Measurements from ENCODE around the gene SEMA6D.

SEMA6D gene

GRCh38 chr15:47794252-47794914 is 77.1 kb downstream of the SEMA6D start:
- H3K4me3 ChIP-seq (ENCODE audit: low read length): no peak overlapping the region
- H3K27ac ChIP-seq (ENCODE audit: low read length): no peak overlapping the region
- no peaks in the 10 kb centered on the region for H3K36me3 ChIP-seq (ENCODE audit: control insufficient read depth, low read depth, low read length)
- H3K9ac ChIP-seq (ENCODE audit: low read length): no peak overlapping the region
- peaks cover 2% of the 10 kb centered on the region for H3K4me1 ChIP-seq (ENCODE audit: control insufficient read depth, low read depth, low read length)
- H3K27me3 ChIP-seq (ENCODE audit: control insufficient read depth, insufficient read depth, low read length): no peaks in the 10 kb centered on the region
- H3K9me3 ChIP-seq (ENCODE audit: control insufficient read depth, low read depth, low read length): no peaks in the 10 kb centered on the region

GRCh38 chr15:47795864-47796263 is 78.6 kb downstream of the SEMA6D start:
- Histone ChIP-seq H3K9me3 (ENCODE audit: control insufficient read depth, low read depth, low read length) (no peaks in the 10 kb centered on the region), H3K9ac (ENCODE audit: low read length) (no peak overlapping the region), H3K36me3 (ENCODE audit: control insufficient read depth, low read depth, low read length) (no peaks in the 10 kb centered on the region), H3K27ac (ENCODE audit: low read length) (no peak overlapping the region), H3K27me3 (ENCODE audit: control insufficient read depth, insufficient read depth, low read length) (no peaks in the 10 kb centered on the region), H3K4me3 (ENCODE audit: low read length) (no peak overlapping the region), H3K4me1 (ENCODE audit: control insufficient read depth, low read depth, low read length) (no peaks in the 10 kb centered on the region)

GRCh38 chr15:47796339-47796738 is 79.0 kb downstream of the SEMA6D start:
- Histone ChIP-seq H3K36me3 (ENCODE audit: control insufficient read depth, low read depth, low read length) (no peaks in the 10 kb centered on the region), H3K27ac (ENCODE audit: low read length) (no peak overlapping the region), H3K4me3 (ENCODE audit: low read length) (no peak overlapping the region), H3K9me3 (ENCODE audit: control insufficient read depth, low read depth, low read length) (no peaks in the 10 kb centered on the region), H3K27me3 (ENCODE audit: control insufficient read depth, insufficient read depth, low read length) (no peaks in the 10 kb centered on the region), H3K9ac (ENCODE audit: low read length) (no peak overlapping the region), H3K4me1 (ENCODE audit: control insufficient read depth, low read depth, low read length) (no peaks in the 10 kb centered on the region)

- no peaks in the 10 kb centered on the region for H3K36me3 ChIP-seq (ENCODE audit: control insufficient read depth, low read depth, low read length)
- no peaks in the 10 kb centered on the region for H3K27me3 ChIP-seq (ENCODE audit: control insufficient read depth, insufficient read depth, low read length)
- no peaks in the 10 kb centered on the region for H3K9me3 ChIP-seq (ENCODE audit: control insufficient read depth, low read depth, low read length)
- no peak overlapping the region for H3K27ac ChIP-seq (ENCODE audit: low read length)
- no peak overlapping the region for H3K4me3 ChIP-seq (ENCODE audit: low read length)
- no peak overlapping the region for H3K9ac ChIP-seq (ENCODE audit: low read length)
- H3K4me1 ChIP-seq (ENCODE audit: control insufficient read depth, low read depth, low read length): no peaks in the 10 kb centered on the region
Observed at GRCh38 chr15:47796830-47797229, 79.5 kb downstream of the SEMA6D start.

- no peaks in the 10 kb centered on the region for H3K36me3 ChIP-seq (ENCODE audit: control insufficient read depth, low read depth, low read length)
- H3K4me1 ChIP-seq (ENCODE audit: control insufficient read depth, low read depth, low read length): no peaks in the 10 kb centered on the region
- no peaks in the 10 kb centered on the region for H3K27me3 ChIP-seq (ENCODE audit: control insufficient read depth, insufficient read depth, low read length)
- no peak overlapping the region for H3K9ac ChIP-seq (ENCODE audit: low read length)
- no peaks in the 10 kb centered on the region for H3K9me3 ChIP-seq (ENCODE audit: control insufficient read depth, low read depth, low read length)
- no peak overlapping the region for H3K4me3 ChIP-seq (ENCODE audit: low read length)
- no peak overlapping the region for H3K27ac ChIP-seq (ENCODE audit: low read length)
Observed at GRCh38 chr15:47801522-47801921, 84.2 kb downstream of the SEMA6D start.

GRCh38 chr15:47802216-47802615 is 84.9 kb downstream of the SEMA6D start:
- H3K27me3 ChIP-seq (ENCODE audit: control insufficient read depth, insufficient read depth, low read length): no peaks in the 10 kb centered on the region
- no peaks in the 10 kb centered on the region for H3K4me1 ChIP-seq (ENCODE audit: control insufficient read depth, low read depth, low read length)
- no peak overlapping the region for H3K9ac ChIP-seq (ENCODE audit: low read length)
- H3K36me3 ChIP-seq (ENCODE audit: control insufficient read depth, low read depth, low read length): no peaks in the 10 kb centered on the region
- no peak overlapping the region for H3K4me3 ChIP-seq (ENCODE audit: low read length)
- no peaks in the 10 kb centered on the region for H3K9me3 ChIP-seq (ENCODE audit: control insufficient read depth, low read depth, low read length)
- H3K27ac ChIP-seq (ENCODE audit: low read length): no peak overlapping the region

- no peaks in the 10 kb centered on the region for H3K9me3 ChIP-seq (ENCODE audit: control insufficient read depth, low read depth, low read length)
- no peaks in the 10 kb centered on the region for H3K36me3 ChIP-seq (ENCODE audit: control insufficient read depth, low read depth, low read length)
- no peak overlapping the region for H3K4me3 ChIP-seq (ENCODE audit: low read length)
- H3K4me1 ChIP-seq (ENCODE audit: control insufficient read depth, low read depth, low read length): no peaks in the 10 kb centered on the region
- H3K9ac ChIP-seq (ENCODE audit: low read length): no peak overlapping the region
- H3K27ac ChIP-seq (ENCODE audit: low read length): no peak overlapping the region
- H3K27me3 ChIP-seq (ENCODE audit: control insufficient read depth, insufficient read depth, low read length): no peaks in the 10 kb centered on the region
Observed at GRCh38 chr15:47803767-47804166, 86.5 kb downstream of the SEMA6D start.

- no peaks in the 10 kb centered on the region for H3K4me1 ChIP-seq (ENCODE audit: control insufficient read depth, low read depth, low read length)
Observed at GRCh38 chr15:47804733-47805132, 87.4 kb downstream of the SEMA6D start.

GRCh38 chr15:47806008-47806407 is 88.7 kb downstream of the SEMA6D start:
- no peak overlapping the region for H3K27ac ChIP-seq (ENCODE audit: low read length)
- H3K36me3 ChIP-seq (ENCODE audit: control insufficient read depth, low read depth, low read length): no peaks in the 10 kb centered on the region
- H3K9me3 ChIP-seq (ENCODE audit: control insufficient read depth, low read depth, low read length): no peaks in the 10 kb centered on the region
- no peaks in the 10 kb centered on the region for H3K4me1 ChIP-seq (ENCODE audit: control insufficient read depth, low read depth, low read length)
- H3K9ac ChIP-seq (ENCODE audit: low read length): no peak overlapping the region
- no peak overlapping the region for H3K4me3 ChIP-seq (ENCODE audit: low read length)
- H3K27me3 ChIP-seq (ENCODE audit: control insufficient read depth, insufficient read depth, low read length): no peaks in the 10 kb centered on the region

More at GRCh38 chr15:47804733-47805132, 87.4 kb downstream of the SEMA6D start:
- Histone ChIP-seq H3K36me3 (ENCODE audit: control insufficient read depth, low read depth, low read length) (no peaks in the 10 kb centered on the region), H3K9ac (ENCODE audit: low read length) (no peak overlapping the region), H3K4me3 (ENCODE audit: low read length) (no peak overlapping the region), H3K9me3 (ENCODE audit: control insufficient read depth, low read depth, low read length) (no peaks in the 10 kb centered on the region), H3K27ac (ENCODE audit: low read length) (no peak overlapping the region), H3K27me3 (ENCODE audit: control insufficient read depth, insufficient read depth, low read length) (no peaks in the 10 kb centered on the region)

GRCh38 chr15:47811172-47811571 is 93.9 kb downstream of the SEMA6D start:
- H3K27me3 ChIP-seq (ENCODE audit: control insufficient read depth, insufficient read depth, low read length): no peaks in the 10 kb centered on the region
- no peak overlapping the region for H3K4me3 ChIP-seq (ENCODE audit: low read length)
- no peak overlapping the region for H3K9ac ChIP-seq (ENCODE audit: low read length)
- no peaks in the 10 kb centered on the region for H3K36me3 ChIP-seq (ENCODE audit: control insufficient read depth, low read depth, low read length)
- H3K4me1 ChIP-seq (ENCODE audit: control insufficient read depth, low read depth, low read length): no peaks in the 10 kb centered on the region
- no peaks in the 10 kb centered on the region for H3K9me3 ChIP-seq (ENCODE audit: control insufficient read depth, low read depth, low read length)
- H3K27ac ChIP-seq (ENCODE audit: low read length): no peak overlapping the region

GRCh38 chr15:47812470-47812999 is 95.2 kb downstream of the SEMA6D start:
- H3K4me1 ChIP-seq (ENCODE audit: control insufficient read depth, low read depth, low read length): peaks cover under 1% of the 10 kb centered on the region
- H3K4me3 ChIP-seq (ENCODE audit: low read length): no peak overlapping the region
- no peaks in the 10 kb centered on the region for H3K27me3 ChIP-seq (ENCODE audit: control insufficient read depth, insufficient read depth, low read length)
- no peak overlapping the region for H3K27ac ChIP-seq (ENCODE audit: low read length)
- no peaks in the 10 kb centered on the region for H3K9me3 ChIP-seq (ENCODE audit: control insufficient read depth, low read depth, low read length)
- H3K36me3 ChIP-seq (ENCODE audit: control insufficient read depth, low read depth, low read length): no peaks in the 10 kb centered on the region
- H3K9ac ChIP-seq (ENCODE audit: low read length): no peak overlapping the region

- H3K27me3 ChIP-seq (ENCODE audit: control insufficient read depth, insufficient read depth, low read length): no peaks in the 10 kb centered on the region
- peaks cover 11% of the 10 kb centered on the region for H3K4me1 ChIP-seq (ENCODE audit: control insufficient read depth, low read depth, low read length)
- no peak overlapping the region for H3K27ac ChIP-seq (ENCODE audit: low read length)
- no peaks in the 10 kb centered on the region for H3K9me3 ChIP-seq (ENCODE audit: control insufficient read depth, low read depth, low read length)
- no peak overlapping the region for H3K4me3 ChIP-seq (ENCODE audit: low read length)
- no peaks in the 10 kb centered on the region for H3K36me3 ChIP-seq (ENCODE audit: control insufficient read depth, low read depth, low read length)
- no peak overlapping the region for H3K9ac ChIP-seq (ENCODE audit: low read length)
Observed at GRCh38 chr15:47813748-47814384, 96.6 kb downstream of the SEMA6D start.

All from iPS-18a (cell line).